Gastrocnemius medialis (tissue), 4 donors: ENCODE measurements around the gene PRSS53. TPM values are rescaled to one million over a fixed set of nuclear protein-coding genes. Genes with fewer than 3 reads are reported as not detected.

Experiments
- ATAC-seq, 2 donors: fragments of 150-250 bp; one replicate each; pipeline ENCODE4 v1.9.1; 2016
- DNase-seq, 2 donors: peaks; one replicate each; pipeline ENCODE4 v3.0.0-alpha.2; 2019
- H3K27ac ChIP-seq, 4 donors: fragments of 200-600 bp; sonication (generic); 1 replicate in 1 of 4; 2 replicates in 3 of 4; pipeline ENCODE4 v1.5.1; 2016 to 2018; ENCODE audit warnings: mild to moderate bottlenecking in 2 of 4, moderate library complexity in 1 of 4
- H3K27me3 ChIP-seq, 3 donors: fragments of 200-600 bp; sonication (generic) in 2 of 3; 1 replicate in 1 of 3; 2 replicates in 2 of 3; pipeline versions ENCODE4 v1.5.1 to v1.6.0; 2016 to 2019; ENCODE audit warnings: mild to moderate bottlenecking in 1 of 3, moderate library complexity in 1 of 3
- H3K36me3 ChIP-seq, 2 donors: fragments of 200-600 bp; sonication (generic) in 1 of 2; one replicate each; pipeline ENCODE4 v1.5.1; 2017 to 2018
- H3K4me1 ChIP-seq, 2 donors: fragments of 200-600 bp; sonication (generic) in 1 of 2; one replicate each; pipeline ENCODE4 v1.5.1; 2016 to 2017; ENCODE audit warnings: mild to moderate bottlenecking in 2 of 2
- H3K4me3 ChIP-seq, 4 donors: fragments of 200-600 bp; sonication (generic) in 3 of 4; 1 replicate in 1 of 4; 2 replicates in 3 of 4; pipeline ENCODE4 v1.5.1; 2016 to 2019; ENCODE audit warnings: mild to moderate bottlenecking in 2 of 4
- H3K9me3 ChIP-seq, 3 donors: fragments of 200-600 bp; sonication (generic) in 2 of 3; 1 replicate in 1 of 3; 2 replicates in 2 of 3; pipeline ENCODE4 v1.5.1; 2016 to 2019
- POLR2A ChIP-seq, 2 donors: fragments of 450-650 bp; IDR thresholded peaks; one replicate each; pipeline ENCODE4 v1.6.1; 2017; ENCODE audit warnings: antibody characterized with exemption in 2 of 2, mild to moderate bottlenecking in 2 of 2, moderate library complexity in 2 of 2
- in situ Hi-C, 4 donors: fragments of 200-750 bp; cut with MboI; loops; one replicate each; pipeline versions ENCODE4 v1.15.0 to v1.8.0; 2017; ENCODE audit warnings: low sequenced_read_pairs in 4 of 4
- intact Hi-C: fragments of 100-400 bp; cut with DNase I; formaldehyde crosslinking; loops from one replicate; pipeline ENCODE4 v1.15.1; 2023; ENCODE audit warnings: low total_unique reads
- total RNA-seq, 4 donors: library from RNA; depleted of rRNA; stranded (reverse); fragments of >200 nt; gene quantifications; one replicate each; pipeline versions ENCODE4 v1.1.0 to v1.2.3, GENCODE V29; 2016
- TF ChIP-seq, protein P1 (sequence below), 5 experiments: fragments of 450-650 bp in 3 of 5; fragments of 200-600 bp in 2 of 5; sonication (generic) in 2 of 5; IDR thresholded peaks in 4 of 5; conservative IDR thresholded peaks in 1 of 5; 1 replicate in 4 of 5; 2 replicates in 1 of 5; pipeline ENCODE4 v1.5.1; 2016 to 2019; ENCODE audit warnings: antibody characterized with exemption in 5 of 5, mild to moderate bottlenecking in 3 of 5, moderate library complexity in 3 of 5

The PRSS53 gene
- total RNA-seq, 4 donors from 2014 or later, result 0.07 to 0.75 (median 0.21) TPM

DNA sequence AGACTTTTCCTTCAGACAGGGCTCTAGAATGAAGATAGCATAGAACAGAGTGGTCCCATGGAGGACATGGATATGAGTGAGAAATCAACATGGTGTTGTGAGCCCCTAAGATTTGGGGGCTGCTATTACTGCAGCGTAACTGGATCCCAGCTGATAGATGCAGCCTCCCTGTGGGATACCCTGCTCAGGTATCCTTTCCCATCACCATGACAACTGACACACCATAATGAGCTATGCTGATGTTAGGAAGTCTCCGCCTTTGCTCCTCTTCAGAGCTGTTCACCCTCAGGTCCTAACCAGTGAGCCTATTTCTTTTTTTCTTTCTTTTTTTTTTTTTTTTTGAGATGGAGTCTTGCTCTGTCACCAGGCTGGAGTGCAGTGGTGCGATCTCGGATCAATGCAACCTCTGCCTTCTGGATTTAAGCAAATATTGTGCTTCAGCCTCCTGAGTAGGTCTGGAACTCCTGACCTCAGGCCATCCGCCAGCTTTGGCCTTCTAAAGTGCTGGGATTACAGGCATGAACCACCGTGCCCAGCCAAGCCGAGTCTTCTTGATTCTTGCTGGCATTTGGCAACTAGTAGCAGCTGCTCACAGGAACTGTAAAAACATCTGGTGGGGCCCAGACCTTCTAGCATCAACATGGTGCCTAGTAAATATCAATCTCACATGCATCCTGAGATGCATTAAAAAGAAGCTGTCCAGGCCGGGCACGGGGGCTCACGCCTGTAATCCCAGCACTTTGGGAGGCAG is 38.3 kb downstream of the PRSS53 start:
- no peak for DNase-seq

DNA sequence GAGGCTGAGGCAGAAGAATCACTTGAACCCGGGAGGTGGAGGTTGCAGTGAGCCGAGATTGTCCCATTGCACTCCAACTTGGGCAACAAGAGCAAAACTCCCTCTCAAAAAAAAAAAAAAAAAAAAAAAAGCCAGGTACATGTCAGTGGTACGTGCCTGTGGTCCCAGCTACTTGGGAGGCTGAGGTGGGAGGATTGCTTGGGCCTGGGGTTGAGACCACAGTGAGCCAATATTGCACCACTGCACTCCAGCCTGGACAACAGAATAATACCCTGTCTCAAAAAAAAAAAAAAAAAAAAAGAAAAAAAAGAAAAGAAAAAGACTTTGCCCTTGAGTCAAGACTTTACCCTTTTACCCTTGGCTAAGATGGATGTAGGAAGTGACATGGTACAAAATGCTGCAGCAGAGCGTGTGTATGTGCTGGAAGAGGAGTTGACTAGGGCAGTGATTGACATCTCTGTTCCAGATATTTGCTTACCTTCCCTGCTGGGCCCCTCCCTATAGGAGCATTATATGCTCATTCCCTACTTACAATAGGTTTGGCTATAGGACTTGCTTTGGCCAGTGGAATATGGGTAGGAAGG is 44.8 kb downstream of the PRSS53 start:
- TF ChIP-seq, protein P1, sequence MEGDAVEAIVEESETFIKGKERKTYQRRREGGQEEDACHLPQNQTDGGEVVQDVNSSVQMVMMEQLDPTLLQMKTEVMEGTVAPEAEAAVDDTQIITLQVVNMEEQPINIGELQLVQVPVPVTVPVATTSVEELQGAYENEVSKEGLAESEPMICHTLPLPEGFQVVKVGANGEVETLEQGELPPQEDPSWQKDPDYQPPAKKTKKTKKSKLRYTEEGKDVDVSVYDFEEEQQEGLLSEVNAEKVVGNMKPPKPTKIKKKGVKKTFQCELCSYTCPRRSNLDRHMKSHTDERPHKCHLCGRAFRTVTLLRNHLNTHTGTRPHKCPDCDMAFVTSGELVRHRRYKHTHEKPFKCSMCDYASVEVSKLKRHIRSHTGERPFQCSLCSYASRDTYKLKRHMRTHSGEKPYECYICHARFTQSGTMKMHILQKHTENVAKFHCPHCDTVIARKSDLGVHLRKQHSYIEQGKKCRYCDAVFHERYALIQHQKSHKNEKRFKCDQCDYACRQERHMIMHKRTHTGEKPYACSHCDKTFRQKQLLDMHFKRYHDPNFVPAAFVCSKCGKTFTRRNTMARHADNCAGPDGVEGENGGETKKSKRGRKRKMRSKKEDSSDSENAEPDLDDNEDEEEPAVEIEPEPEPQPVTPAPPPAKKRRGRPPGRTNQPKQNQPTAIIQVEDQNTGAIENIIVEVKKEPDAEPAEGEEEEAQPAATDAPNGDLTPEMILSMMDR (IDR thresholded peaks at IDR 0.05 in 4 of 5, conservative IDR thresholded peaks at IDR 0.05 in 1 of 5), result no peak
- no peak for TF ChIP-seq POLR2A (IDR thresholded peaks at IDR 0.05)
- H3K27me3 ChIP-seq, result no peaks in the 10 kb centered on the region
- intact Hi-C loops, result no loop called here

More for the DNA sequence above, 38.3 kb downstream of the PRSS53 start:
- no peak for TF ChIP-seq POLR2A (IDR thresholded peaks at IDR 0.05)
- TF ChIP-seq, protein P1 (IDR thresholded peaks at IDR 0.05 in 4 of 5, conservative IDR thresholded peaks at IDR 0.05 in 1 of 5), result no peak
- no peak for ATAC-seq
- no peak overlapping the region for H3K27ac ChIP-seq
- in situ Hi-C loops (no loop called here), intact Hi-C loops (no loop called here)
- H3K27me3 ChIP-seq, result no peaks in the 10 kb centered on the region
- no peaks in the 10 kb centered on the region for H3K4me1 ChIP-seq
- H3K36me3 ChIP-seq, result no peaks in the 10 kb centered on the region
- no peaks in the 10 kb centered on the region for H3K9me3 ChIP-seq
- H3K4me3 ChIP-seq, result no peak overlapping the region

DNA sequence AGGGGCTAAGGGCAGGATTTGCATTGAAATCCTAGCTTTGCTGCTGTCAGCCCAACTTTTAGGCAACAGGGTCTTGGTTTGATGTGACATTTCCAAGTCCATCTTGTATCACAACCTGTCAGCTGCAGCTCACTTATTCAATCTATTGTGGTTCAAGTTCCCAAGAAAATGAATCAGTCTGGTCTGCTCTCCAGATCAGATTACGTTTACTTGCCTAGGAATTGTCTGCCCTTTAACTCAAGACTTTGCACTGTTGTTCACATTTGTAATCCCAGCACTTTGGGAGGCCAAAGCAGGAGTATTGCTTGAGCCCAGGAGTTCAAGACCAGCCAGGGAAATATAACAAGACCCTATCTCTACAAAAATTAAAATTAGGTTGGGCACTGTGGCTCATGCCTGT is 45.4 kb downstream of the PRSS53 start:
- no peak for DNase-seq
- in situ Hi-C loops (no loop called here), intact Hi-C loops (no loop called here)
- peaks cover 0 to 50% of the 10 kb centered on the region in 2 donors for H3K36me3 ChIP-seq
- no peak for TF ChIP-seq POLR2A (IDR thresholded peaks at IDR 0.05)
- TF ChIP-seq, protein P1 (IDR thresholded peaks at IDR 0.05 in 4 of 5, conservative IDR thresholded peaks at IDR 0.05 in 1 of 5), result no peak
- no peak overlapping the region for H3K4me3 ChIP-seq
- no peaks in the 10 kb centered on the region for H3K4me1 ChIP-seq
- no peaks in the 10 kb centered on the region for H3K9me3 ChIP-seq
- ATAC-seq, result no peak
- H3K27ac ChIP-seq, result no peak overlapping the region
- no peaks in the 10 kb centered on the region for H3K27me3 ChIP-seq

More for the DNA sequence above, 44.8 kb downstream of the PRSS53 start:
- H3K4me1 ChIP-seq, result no peaks in the 10 kb centered on the region
- DNase-seq, result no peak
- no peaks in the 10 kb centered on the region for H3K9me3 ChIP-seq
- H3K36me3 ChIP-seq, result peaks cover 0 to 43% of the 10 kb centered on the region in 2 donors
- no peak overlapping the region for H3K27ac ChIP-seq
- in situ Hi-C loops, result no loop called here
- ATAC-seq, result no peak
- no peak overlapping the region for H3K4me3 ChIP-seq

DNA sequence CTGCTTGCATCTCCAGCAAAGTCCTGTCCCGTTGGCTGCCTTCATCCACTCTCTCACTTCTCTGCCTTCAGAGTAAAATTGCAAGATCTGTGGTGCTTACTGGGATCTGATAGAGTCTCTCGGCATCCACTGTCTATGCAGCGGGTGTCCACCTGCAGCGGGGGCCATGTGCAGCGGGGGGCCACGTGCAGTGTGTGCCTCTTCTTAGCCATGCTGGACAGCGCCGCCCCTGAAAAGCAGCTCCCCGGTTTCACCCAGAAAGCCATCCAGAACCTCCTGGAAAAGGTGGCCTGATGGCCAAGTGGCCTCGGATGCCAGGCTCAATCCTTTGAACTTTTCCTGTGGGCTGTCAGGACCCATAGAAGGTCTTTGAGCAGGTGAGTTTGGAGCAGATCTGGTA is 45.9 kb downstream of the PRSS53 start:
- Histone ChIP-seq H3K36me3 (peaks cover 0 to 55% of the 10 kb centered on the region in 2 donors), H3K4me1 (no peaks in the 10 kb centered on the region), H3K9me3 (no peaks in the 10 kb centered on the region), H3K27ac (no peak overlapping the region), H3K4me3 (no peak overlapping the region), H3K27me3 (no peaks in the 10 kb centered on the region)
- in situ Hi-C loops, result no loop called here
- ATAC-seq, result no peak
- TF ChIP-seq, protein P1 (IDR thresholded peaks at IDR 0.05 in 4 of 5, conservative IDR thresholded peaks at IDR 0.05 in 1 of 5), result no peak
- no peak for TF ChIP-seq POLR2A (IDR thresholded peaks at IDR 0.05)
- DNase-seq, result no peak
- intact Hi-C loops, result no loop called here
